Measurements from ENCODE around the gene EGFR. TPM values are rescaled to one million over a fixed set of nuclear protein-coding genes. Genes with fewer than 3 reads are reported as not detected.

EGFR gene
- total RNA-seq, 2 experiments from 2014 or later: not detected

DNA sequence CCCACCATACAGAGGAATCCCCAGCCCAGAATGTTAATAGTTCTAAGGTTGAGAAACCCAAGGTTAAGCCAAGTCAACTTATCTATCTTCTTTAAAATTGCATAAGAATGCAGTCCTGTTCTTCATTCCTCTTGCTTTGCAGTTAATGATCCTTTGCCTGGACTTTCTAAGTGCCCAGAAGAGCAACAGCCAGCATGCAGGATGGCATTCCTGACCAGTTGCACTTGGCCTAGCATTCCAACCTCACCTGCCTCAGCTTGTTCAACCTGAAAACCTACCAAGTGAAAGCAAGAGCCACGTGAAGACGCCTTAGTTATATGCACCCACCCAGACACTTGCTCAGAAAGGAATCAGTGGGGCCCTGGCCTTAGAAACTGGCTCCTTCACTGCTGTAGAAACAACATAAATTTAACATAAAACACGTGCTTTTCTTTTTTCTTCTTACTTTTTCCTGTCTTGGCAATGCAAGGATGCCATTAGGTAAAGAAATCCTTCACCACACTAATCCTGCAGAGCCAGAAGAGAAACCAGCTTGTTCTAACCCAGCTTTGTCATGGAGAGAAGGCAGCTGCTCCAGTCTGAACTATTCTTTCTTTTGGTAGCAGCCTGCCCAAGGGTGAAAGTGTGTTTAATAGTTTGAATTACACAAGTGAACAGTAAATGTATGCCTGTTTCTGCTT is 25.0 kb downstream of the EGFR start:
- H3K36me3 Mint-ChIP-seq: no peaks in the 10 kb centered on the region
- no peaks in the 10 kb centered on the region for H3K9me3 Mint-ChIP-seq
- H3K4me1 Mint-ChIP-seq: no peaks in the 10 kb centered on the region
- no peak for DNase-seq
- peaks cover 8% of the 10 kb centered on the region for H3K27me3 Mint-ChIP-seq
- H3K27ac Mint-ChIP-seq: no peak overlapping the region
- H3K4me3 Mint-ChIP-seq: no peak overlapping the region

DNA sequence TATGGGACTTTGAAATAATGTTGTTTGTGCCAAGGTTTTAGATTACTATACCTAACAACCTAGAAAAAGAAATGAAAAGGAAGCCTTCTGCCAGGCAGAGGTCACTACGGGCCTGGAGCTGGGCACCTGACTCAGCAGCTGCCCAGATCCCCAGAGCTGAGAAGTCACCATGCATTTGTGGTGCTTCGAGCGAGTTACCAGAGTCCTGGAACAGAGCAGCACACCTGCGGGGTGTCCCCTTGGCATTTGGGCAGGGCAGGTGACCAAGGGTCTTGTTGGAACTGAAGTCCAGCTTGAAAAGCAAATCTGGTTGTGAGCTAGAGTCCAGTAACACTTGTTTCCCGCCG is 25.5 kb downstream of the EGFR start:
- Mint-ChIP-seq H3K27me3 (peaks cover 5% of the 10 kb centered on the region), H3K27ac (no peak overlapping the region), H3K9me3 (no peaks in the 10 kb centered on the region), H3K36me3 (no peaks in the 10 kb centered on the region), H3K4me1 (no peaks in the 10 kb centered on the region), H3K4me3 (no peak overlapping the region)
- DNase-seq: no peak

DNA sequence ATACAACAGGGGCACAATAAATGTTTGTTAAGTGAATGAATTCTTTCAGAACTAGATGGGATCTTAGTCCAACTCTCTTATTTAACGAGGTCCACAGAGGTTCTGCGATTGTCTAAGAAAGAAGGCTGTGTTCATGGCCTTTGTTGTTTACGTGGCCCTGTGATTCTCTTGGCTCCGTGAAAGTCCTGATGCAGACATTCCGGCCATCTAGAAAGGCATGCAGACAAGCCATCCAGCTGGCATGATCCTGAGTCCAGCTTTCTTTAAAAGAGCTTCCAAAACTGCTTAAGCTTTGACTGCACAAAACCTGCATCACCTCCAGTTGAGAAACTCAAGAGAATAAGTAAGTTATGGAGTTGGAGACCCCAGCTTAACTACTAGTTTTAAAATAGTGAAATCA is 26.0 kb downstream of the EGFR start:
- no peaks in the 10 kb centered on the region for H3K9me3 Mint-ChIP-seq
- no peak overlapping the region for H3K27ac Mint-ChIP-seq
- no peak overlapping the region for H3K4me3 Mint-ChIP-seq
- peaks cover 4% of the 10 kb centered on the region for H3K27me3 Mint-ChIP-seq
- H3K4me1 Mint-ChIP-seq: no peaks in the 10 kb centered on the region
- no peak for DNase-seq
- no peaks in the 10 kb centered on the region for H3K36me3 Mint-ChIP-seq

DNA sequence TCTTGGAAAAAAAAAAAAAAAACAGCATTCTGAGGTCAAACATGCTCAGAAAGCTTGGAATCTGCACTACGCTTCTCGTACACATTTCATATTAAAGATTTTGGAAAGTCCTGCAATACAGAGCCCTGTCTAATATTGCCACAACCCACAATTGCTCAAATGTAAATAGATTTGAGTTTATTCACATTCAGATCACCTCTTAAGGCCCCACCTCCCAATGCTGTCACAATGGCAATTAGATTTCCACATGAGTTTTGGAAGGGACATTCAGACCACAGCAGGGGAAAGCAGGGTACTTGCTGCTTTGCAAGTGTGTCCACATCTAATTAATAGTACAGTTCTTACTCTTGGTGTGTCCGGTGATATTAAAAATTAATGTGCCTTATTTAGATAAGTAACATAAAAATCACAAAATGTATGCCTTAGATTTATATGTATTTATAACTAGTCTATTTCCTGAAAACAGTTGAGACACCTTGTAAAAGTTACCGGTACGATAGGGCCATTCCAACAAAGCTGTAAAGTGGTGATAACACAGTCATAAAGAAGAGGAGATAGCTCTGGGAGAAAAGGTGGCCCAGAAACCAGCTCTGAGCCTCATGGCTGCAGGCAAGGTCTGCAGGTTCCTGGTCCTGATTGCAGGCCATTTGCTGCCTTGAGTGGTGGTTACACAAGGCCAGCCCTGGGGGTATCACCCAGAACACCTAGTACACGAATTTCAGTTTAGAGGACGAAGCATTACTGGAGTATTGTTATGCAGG is 27.9 kb downstream of the EGFR start:
- H3K4me1 Mint-ChIP-seq: no peaks in the 10 kb centered on the region
- H3K36me3 Mint-ChIP-seq: no peaks in the 10 kb centered on the region
- no peak overlapping the region for H3K4me3 Mint-ChIP-seq
- no peak overlapping the region for H3K27ac Mint-ChIP-seq
- DNase-seq: no peak
- H3K9me3 Mint-ChIP-seq: no peaks in the 10 kb centered on the region
- no peaks in the 10 kb centered on the region for H3K27me3 Mint-ChIP-seq

DNA sequence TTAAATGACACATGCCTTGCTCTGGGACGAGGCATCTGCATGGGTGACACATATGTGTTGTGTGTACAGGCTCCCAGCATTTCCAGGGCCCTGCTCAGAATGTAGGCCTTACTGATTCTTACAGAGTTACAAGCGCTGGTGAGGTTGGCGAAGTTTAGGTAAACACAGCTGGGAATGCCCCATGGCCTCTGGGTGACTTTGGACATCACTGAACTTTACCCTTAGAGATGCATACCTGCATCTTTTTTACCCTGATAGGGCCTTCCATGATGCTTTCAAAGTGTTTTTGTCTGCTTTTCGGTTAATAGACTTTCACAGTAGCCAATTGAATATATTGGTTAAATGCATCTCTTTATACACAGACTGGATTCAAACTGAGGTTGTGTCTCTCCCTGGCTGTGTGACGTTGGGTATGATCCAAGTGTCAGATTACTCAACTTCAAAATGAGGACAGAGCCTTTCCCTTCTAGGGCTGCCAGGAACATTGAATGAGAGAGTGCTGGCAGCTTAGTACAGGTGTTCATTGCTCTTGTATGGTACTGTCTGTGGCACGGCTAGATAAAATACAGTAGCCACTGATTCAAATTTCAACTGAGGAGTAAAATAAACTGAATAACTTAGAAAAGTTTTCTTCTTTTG is 29.5 kb downstream of the EGFR start:
- H3K27ac Mint-ChIP-seq: no peak overlapping the region
- DNase-seq: no peak
- H3K36me3 Mint-ChIP-seq: no peaks in the 10 kb centered on the region
- H3K4me3 Mint-ChIP-seq: no peak overlapping the region
- no peaks in the 10 kb centered on the region for H3K27me3 Mint-ChIP-seq
- H3K9me3 Mint-ChIP-seq: no peaks in the 10 kb centered on the region
- no peaks in the 10 kb centered on the region for H3K4me1 Mint-ChIP-seq

DNA sequence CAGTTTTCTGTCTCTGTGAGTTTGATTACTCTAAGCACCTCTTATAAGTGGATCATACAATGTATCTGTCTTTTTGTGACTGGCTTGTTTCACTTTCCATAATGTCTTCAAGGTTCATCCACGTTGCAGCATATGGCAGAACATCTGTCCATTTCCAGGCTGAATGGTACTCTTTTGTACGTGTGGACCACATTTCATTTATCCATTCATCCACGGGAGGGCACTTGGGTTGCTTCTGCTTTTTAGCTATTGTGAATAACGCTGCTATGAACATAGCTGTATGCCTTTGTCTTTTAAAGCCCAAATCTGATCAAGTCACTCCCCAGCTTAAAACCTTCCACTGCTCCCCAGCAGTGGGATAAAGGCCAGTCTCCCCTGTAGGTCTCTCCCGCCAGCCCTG is 31.5 kb downstream of the EGFR start:
- no peaks in the 10 kb centered on the region for H3K36me3 Mint-ChIP-seq
- no peak overlapping the region for H3K27ac Mint-ChIP-seq
- DNase-seq: no peak
- no peak overlapping the region for H3K4me3 Mint-ChIP-seq
- H3K9me3 Mint-ChIP-seq: no peaks in the 10 kb centered on the region
- H3K27me3 Mint-ChIP-seq: peaks cover 9% of the 10 kb centered on the region
- no peaks in the 10 kb centered on the region for H3K4me1 Mint-ChIP-seq

DNA sequence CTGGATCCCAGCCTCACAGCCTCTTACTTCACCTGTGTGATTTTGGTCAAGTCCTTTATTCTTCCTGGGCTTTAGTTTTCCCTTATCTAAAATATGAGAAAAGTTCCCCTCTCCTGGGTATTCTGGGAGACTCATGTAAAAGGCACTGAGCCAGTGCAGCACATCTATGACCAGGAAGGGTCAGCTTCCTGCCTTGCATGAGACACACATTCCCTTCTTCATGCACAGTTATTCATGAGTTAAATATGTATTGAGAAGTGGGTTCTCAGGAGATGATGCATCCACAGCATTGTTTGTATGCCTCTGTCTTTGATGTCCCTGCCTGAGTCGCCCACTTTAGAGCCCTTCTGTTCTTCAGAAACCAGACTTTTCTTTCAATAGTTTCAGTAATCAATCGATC is 33.3 kb downstream of the EGFR start:
- DNase-seq: no peak
- no peaks in the 10 kb centered on the region for H3K36me3 Mint-ChIP-seq
- no peak overlapping the region for H3K27ac Mint-ChIP-seq
- no peak overlapping the region for H3K4me3 Mint-ChIP-seq
- no peaks in the 10 kb centered on the region for H3K9me3 Mint-ChIP-seq
- no peaks in the 10 kb centered on the region for H3K4me1 Mint-ChIP-seq
- peaks cover 9% of the 10 kb centered on the region for H3K27me3 Mint-ChIP-seq

DNA sequence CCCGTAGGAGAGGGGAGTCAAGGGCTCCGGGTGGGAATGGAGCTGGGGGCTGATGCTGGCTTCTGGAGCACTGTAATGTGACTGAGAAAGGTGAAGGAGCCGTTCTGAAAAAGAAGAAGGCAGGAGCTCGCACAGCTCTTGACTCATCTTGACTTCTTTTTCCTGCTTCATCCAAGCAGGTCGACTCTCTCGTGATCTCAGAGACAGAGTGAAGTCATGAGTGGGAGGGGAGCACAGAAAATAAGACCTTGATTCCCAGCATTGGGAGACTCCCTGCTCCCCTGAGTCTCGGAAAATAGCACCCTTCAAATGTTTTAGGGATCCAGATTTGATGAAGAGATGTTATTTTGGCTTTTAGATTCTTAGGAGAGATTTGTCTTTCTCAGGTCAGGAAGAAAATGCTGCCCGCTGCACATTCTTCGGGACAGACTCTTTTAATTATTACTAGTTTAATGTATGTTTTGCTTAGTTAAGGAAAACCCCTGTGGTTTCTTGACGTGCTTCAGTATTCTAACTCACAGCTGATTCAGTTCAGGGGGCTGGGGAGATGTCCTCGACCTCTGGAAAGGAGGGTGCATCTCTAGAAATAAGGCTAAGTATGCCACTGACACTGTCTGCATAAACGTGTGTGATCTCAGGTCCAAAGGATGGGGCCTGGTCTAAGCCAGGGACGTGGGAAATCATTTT is 34.1 kb downstream of the EGFR start:
- no peak for DNase-seq
- Mint-ChIP-seq H3K4me1 (no peaks in the 10 kb centered on the region), H3K27ac (no peak overlapping the region), H3K9me3 (no peaks in the 10 kb centered on the region), H3K36me3 (no peaks in the 10 kb centered on the region), H3K27me3 (peaks cover 9% of the 10 kb centered on the region), H3K4me3 (no peak overlapping the region)

DNA sequence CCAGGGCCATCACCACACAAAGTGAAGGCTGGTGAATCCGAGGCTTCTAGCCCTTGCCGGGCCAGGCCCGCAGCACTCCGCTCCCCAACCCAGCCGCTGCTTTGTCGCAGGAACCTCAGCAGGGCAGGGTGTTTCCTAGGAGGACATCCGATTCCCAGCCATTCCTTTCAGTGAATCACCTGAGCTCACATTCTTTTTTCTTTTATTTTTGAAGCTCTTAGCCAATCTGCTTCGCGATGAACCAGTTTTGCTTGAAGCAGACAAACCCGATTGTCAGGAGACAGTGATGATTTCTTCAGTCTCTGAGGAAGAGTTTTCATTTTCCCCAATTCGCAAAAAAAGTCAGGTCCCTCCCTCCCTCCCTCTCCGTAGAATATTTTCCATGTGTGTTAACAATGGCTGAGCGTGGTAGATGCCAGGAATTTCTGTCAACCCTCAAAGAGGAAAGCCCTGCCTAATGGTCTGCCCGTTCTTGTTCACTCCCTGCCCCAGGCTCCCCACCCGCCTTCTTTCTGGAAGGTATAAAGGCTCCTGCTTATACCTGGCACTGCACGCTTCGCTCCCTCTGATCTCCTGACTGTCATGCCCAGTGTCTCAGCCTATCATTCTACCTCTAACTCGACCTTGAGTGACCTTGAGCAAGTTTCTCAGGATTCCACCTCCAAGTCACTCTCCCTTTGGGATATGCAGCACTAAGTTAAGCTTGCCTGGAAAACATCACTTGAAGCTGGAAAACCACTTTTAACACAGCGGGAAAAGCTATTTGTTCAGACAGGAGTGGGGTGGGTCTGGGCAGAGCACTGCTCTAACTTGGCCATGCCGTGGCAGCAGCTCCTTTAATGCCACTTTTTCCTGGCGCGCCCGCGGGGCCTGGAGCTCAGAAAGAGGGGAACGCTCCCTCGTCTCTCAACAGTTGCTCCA is 35.1 kb downstream of the EGFR start:
- H3K27ac Mint-ChIP-seq: no peak overlapping the region
- DNase-seq: no peak
- H3K36me3 Mint-ChIP-seq: no peaks in the 10 kb centered on the region
- H3K27me3 Mint-ChIP-seq: peaks cover 9% of the 10 kb centered on the region
- H3K4me3 Mint-ChIP-seq: no peak overlapping the region
- no peaks in the 10 kb centered on the region for H3K9me3 Mint-ChIP-seq
- H3K4me1 Mint-ChIP-seq: no peaks in the 10 kb centered on the region

DNA sequence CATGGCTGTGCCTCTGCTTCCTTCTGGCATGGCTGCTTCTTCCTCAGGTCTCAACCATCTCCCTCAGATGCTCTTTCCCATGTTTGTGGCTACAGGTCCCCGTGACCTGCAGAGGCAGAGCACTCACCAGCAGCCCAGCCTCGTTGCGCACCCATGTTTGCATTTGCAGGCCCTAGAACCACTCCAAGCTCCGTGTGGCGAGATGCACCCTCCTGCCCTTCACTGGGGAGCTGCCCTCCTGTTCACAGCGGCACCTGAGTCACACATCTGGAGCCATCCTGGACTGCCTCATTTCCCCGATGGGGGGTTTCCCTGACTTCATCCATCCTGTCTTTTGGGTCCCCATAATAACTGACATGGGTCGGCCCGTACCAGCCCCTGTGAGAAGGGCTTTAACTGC is 35.9 kb downstream of the EGFR start:
- no peak overlapping the region for H3K4me3 Mint-ChIP-seq
- H3K9me3 Mint-ChIP-seq: no peaks in the 10 kb centered on the region
- peaks cover 9% of the 10 kb centered on the region for H3K27me3 Mint-ChIP-seq
- no peak overlapping the region for H3K27ac Mint-ChIP-seq
- H3K4me1 Mint-ChIP-seq: no peaks in the 10 kb centered on the region
- no peaks in the 10 kb centered on the region for H3K36me3 Mint-ChIP-seq
- no peak for DNase-seq

DNA sequence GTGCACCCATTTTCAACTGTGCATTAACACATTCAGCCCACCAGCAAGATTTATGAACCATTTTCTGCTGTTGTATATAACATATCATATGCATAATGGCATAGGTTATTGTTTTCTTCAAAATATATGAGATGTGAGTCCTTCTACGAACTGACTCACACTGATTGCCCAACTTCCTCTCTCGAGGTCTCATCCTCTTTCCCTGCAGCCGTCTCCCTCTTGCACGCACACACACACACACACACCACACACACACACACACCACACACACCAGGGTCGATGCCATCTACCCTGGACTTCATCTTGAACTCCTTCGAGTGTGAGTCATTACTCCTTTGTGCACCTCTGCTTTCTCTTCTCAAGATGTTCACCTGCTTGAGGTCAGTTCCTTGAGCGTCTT is 36.7 kb downstream of the EGFR start:
- peaks cover 9% of the 10 kb centered on the region for H3K27me3 Mint-ChIP-seq
- no peaks in the 10 kb centered on the region for H3K4me1 Mint-ChIP-seq
- DNase-seq: no peak
- H3K27ac Mint-ChIP-seq: no peak overlapping the region
- no peak overlapping the region for H3K4me3 Mint-ChIP-seq
- no peaks in the 10 kb centered on the region for H3K9me3 Mint-ChIP-seq
- no peaks in the 10 kb centered on the region for H3K36me3 Mint-ChIP-seq

DNA sequence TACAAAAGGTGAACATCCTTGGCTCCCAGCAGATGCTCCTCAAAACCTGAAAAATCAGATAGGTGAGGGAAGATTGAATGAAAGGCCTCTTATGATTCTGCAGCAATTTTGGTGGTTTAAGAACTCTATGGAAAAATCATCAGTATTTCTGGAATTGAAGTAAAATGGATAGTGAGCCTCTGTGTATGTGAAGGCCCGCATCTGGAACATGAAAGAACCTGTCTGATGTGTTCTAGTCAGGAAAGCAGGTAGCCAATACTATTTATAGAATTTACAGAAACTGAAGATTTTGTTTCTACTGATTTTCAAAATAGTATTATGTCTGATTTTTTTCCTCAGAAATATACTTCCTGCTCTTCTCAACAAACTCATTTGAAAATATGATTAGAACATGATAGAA is 37.3 kb downstream of the EGFR start:
- no peaks in the 10 kb centered on the region for H3K36me3 Mint-ChIP-seq
- no peaks in the 10 kb centered on the region for H3K9me3 Mint-ChIP-seq
- peaks cover 9% of the 10 kb centered on the region for H3K27me3 Mint-ChIP-seq
- no peak overlapping the region for H3K4me3 Mint-ChIP-seq
- no peak for DNase-seq
- no peaks in the 10 kb centered on the region for H3K4me1 Mint-ChIP-seq
- H3K27ac Mint-ChIP-seq: no peak overlapping the region

DNA sequence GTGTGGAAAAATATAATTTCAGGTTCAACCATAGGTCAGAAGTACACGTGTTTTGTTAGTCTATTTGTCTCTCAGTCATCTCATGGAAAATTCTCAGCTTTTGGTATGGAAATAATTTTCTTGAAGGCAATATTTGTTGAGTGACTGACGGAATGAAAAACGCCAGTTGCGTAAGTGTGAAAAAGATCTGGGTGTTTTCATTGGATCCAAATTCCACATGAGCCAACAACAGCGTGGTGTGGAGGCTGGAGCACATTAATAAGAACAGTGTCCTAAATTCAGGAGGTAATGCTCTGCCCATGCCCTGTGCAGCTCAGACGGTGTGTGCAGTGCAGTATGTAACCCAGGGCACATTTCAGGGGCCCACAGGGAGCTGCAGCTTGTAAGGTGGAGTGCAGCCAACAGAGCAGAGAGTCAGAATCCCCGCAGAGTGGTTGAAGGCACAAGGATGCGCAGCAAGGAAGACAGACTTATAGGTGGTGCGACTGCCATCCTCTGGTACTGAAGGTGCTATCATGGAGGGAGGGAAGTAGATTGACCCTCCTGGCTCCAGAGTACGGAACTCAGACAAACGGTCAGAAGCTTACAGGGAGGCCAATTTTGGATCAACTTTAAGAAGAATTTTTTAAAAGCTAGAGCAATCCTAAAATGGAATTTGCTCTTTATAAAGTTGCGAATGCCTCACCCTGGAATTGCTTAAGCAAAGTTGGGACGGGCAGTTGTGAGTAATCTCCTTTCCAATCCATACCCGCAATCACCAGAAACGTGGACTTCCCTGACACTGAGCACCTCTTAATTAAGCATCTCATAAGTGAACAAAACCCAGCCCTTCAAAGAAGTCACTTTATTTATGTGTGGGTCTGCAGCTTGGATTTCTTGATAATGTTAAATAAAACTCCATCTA is 38.0 kb downstream of the EGFR start:
- no peaks in the 10 kb centered on the region for H3K9me3 Mint-ChIP-seq
- H3K27me3 Mint-ChIP-seq: peaks cover 9% of the 10 kb centered on the region
- DNase-seq: no peak
- H3K4me1 Mint-ChIP-seq: no peaks in the 10 kb centered on the region
- H3K27ac Mint-ChIP-seq: no peak overlapping the region
- no peaks in the 10 kb centered on the region for H3K36me3 Mint-ChIP-seq
- H3K4me3 Mint-ChIP-seq: no peak overlapping the region

DNA sequence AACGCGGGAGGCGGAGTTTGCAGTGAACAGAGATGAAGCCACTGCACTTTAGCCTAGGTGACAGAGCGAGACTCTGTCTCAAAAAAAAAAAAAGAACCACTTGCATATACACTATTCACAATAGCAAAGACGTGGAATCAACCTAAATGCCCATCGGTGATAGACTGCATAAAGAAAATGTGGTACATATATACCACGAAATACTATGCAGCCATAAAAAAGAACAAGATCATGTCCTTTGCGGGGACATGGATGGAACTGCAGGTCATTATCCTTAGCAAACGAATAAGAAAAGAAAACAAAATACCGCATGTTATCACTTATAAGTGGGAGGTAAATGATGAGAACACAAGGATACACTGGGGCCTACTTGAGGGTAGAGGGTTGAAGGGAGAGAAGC is 39.5 kb downstream of the EGFR start:
- H3K4me3 Mint-ChIP-seq: no peak overlapping the region
- H3K27me3 Mint-ChIP-seq: peaks cover 9% of the 10 kb centered on the region
- no peak for DNase-seq
- H3K27ac Mint-ChIP-seq: no peak overlapping the region
- no peaks in the 10 kb centered on the region for H3K9me3 Mint-ChIP-seq
- H3K36me3 Mint-ChIP-seq: no peaks in the 10 kb centered on the region
- H3K4me1 Mint-ChIP-seq: no peaks in the 10 kb centered on the region
